GM13976 (cell line): ENCODE data around the gene DHCR24.

ENCODE experiments used
- DNase-seq: peaks from one replicate; pipeline ENCODE4 v3.0.0; 2012; ENCODE audit warnings: low spot score
- in situ Hi-C: fragments of 300-500 bp; cut with MboI; formaldehyde crosslinking; loops from one replicate; pipeline ENCODE4 v1.12.0; 2022; ENCODE audit warnings: low sequenced_read_pairs, mixed read lengths, inconsistent platforms; ENCODE audit not compliant: unreplicated experiment
- TF ChIP-seq, protein P1 (sequence below): IDR thresholded peaks from 2 replicates; pipeline ENCODE4 v1.5.1; 2012; ENCODE audit warnings: borderline replicate concordance, mild to moderate bottlenecking; ENCODE audit not compliant: insufficient read depth; ENCODE audit errors: extremely low read depth, missing control alignments, control extremely low read depth

DHCR24 gene

DNA sequence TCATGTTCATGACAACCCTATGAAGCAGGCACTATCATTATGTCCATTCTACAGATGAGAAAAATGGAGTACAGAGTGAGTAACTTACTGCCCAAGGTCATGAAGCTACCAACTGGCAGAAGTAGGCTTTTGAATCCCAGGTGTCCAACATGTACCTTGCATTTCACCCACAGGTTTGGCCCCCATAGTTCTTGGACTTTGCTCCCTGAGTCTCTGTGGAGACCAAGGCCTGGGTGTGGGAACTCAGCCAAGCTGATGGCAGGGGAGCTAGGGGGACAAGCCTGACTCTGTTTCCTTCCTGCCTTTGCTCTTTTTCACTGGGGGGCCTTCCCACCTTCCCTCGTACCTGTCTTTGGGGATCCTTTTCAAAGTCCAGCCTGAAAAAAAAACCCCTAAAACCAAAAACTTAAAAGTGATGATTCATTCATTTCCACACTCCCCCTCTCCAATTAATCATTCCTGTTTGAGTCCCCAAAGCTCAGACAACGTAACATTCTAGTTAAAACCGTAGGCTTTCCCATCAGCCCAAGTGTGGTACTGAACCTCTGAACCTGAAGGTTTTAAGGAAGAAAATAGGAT lies 77.4 kb downstream of the DHCR24 start:
- TF ChIP-seq, protein P1, sequence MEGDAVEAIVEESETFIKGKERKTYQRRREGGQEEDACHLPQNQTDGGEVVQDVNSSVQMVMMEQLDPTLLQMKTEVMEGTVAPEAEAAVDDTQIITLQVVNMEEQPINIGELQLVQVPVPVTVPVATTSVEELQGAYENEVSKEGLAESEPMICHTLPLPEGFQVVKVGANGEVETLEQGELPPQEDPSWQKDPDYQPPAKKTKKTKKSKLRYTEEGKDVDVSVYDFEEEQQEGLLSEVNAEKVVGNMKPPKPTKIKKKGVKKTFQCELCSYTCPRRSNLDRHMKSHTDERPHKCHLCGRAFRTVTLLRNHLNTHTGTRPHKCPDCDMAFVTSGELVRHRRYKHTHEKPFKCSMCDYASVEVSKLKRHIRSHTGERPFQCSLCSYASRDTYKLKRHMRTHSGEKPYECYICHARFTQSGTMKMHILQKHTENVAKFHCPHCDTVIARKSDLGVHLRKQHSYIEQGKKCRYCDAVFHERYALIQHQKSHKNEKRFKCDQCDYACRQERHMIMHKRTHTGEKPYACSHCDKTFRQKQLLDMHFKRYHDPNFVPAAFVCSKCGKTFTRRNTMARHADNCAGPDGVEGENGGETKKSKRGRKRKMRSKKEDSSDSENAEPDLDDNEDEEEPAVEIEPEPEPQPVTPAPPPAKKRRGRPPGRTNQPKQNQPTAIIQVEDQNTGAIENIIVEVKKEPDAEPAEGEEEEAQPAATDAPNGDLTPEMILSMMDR = no peak
- in situ Hi-C loops = no loop called here
- DNase-seq = no peak

DNA sequence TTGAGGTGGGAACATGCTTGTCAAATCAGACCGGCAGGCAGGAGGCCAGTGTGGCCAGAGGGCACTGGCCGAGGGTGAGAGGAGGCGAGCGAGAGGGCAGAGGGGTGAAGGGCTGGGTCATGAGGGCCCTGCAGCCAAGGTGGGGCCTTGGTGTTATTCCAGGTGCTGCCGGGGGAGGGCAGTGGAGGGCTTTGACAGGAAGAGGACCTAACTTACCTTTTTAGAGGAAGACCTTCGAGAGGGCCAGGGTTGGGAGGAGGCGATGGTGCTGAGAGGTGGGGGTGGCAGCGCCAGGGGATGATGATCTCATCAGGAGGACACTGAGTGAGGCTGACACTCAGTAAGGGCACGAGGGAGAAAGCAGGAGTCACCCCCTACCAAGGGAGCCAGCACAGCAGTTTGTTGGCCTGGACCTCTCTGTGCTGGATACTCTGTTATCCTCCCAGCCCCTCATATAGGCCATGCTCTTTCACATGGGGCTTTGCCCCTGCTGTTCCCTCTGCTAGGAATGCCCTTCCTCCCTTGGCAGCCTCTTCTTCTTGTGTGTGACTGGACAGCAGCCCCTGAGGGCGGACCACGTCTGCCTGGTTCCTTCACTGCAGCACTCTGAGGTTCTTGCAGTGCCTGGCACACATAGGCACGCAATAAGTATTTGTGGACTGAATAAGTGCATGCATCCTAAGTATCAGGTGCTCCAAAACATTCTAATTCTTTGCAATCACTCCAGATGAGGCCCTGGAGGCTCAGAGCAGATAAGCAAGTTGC lies 78.4 kb downstream of the DHCR24 start:
- in situ Hi-C loops = no loop called here
- no peak for DNase-seq
- TF ChIP-seq, protein P1 = no peak

DNA sequence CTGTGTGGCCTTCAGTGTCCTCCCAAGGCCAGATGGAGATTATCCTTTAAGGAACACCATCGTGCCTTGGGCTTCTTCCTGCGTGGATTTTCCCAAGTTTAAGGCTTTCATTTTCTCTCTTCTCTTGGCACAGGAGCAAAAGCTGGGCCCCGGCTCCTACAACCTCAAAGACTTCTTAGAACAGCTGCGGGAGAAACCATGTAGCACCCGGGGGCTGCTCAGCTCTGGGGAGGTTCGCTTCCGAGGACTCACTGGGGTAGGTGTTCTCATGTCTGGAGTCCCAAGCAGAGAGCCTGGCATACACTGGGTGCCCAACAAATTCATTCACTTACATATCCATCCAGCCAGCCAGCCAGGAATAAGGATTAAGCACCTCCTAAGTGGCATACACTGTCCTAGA lies 79.2 kb downstream of the DHCR24 start:
- in situ Hi-C loops = no loop called here
- no peak for DNase-seq
- TF ChIP-seq, protein P1 = no peak

DNA sequence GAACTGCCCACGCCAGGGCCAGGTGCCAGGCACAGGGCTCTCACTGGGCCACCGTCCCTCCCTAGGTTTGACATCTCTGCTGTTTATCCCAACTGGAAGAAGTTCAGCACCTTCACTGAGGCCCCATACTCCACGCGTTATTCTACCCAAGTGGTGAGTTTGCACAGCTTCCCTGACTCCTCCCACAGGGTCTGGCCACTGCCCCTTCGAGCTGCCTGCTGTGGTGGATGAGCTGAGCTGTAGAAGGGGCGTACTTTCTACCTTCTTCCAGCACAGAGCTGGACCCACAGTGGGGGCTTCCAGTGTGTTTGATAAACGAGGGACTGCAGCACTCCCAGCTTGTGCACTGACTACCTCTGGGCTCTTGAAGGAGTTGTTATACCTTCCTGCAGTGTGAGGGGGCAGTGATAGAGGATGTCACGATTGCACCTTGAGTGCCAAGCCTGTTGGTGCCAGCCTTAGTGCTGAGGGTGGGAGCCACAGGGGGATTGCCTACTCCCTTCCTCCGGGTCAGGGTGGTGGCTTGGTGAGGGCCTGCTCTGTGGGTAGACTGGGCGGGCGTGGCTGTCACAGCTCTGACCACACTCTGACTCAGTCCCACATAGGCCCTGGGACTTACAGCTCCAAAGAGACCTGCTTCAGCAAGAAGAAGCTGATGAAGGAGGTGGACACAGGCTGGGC lies 79.9 kb downstream of the DHCR24 start:
- TF ChIP-seq, protein P1 = no peak
- in situ Hi-C loops = no loop called here
- no peak for DNase-seq

DNA sequence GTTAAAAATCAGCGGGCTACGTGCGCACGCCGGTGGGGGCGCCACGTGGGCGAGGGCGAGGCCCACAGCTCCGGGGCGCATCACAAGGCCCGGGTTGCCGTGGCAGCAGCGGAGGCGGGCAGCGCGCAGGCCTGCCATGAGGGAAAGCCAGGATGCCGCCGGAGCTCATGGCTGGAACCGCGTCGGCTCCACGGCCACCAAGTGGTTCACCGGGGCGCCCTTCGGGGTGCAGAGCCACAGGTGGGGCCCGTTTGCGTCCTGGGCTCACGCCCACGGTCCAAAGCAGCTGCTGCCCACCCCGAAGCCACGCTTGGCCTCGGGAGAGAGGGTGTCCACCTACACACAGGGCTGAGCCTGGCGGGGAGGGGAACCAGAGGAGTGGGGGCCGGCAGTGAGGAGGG lies 81.0 kb downstream of the DHCR24 start:
- in situ Hi-C loops = no loop called here
- no peak for DNase-seq
- TF ChIP-seq, protein P1 = no peak

DNA sequence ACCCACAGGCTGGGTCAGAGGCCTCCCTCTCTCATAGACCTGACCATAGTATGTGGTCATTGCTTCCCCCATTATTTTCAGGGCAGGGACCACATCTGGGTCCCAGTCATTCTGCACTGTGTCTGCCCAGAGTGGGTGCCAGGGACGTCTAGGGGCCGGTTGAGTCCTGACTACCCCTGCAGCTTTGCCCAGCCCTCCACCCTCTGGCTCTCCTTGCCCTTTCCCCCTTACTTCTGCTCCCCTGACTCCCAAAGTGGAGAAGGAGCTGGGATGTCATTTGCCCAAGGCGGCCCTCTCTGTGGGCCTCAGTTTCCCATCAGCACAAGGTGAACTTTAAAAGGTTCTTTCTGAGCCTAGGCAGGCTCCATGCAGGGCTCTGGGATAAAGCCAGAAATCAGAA lies 81.5 kb downstream of the DHCR24 start:
- in situ Hi-C loops = no loop called here
- TF ChIP-seq, protein P1 = no peak
- no peak for DNase-seq
